HG02623 (cell line): ENCODE measurements around the gene CPSF6.
"Not testable (repeated sequence)": the region's sequence is repeated elsewhere in the genome, so short reads cannot be mapped to it uniquely, and the experiment has no call there.

ENCODE experiments used
- ATAC-seq: cut with Tn5 transposase; IDR thresholded peaks from one replicate; pipeline ENCODE4 v1.9.1; 2021; ENCODE audit warnings: moderate library complexity; ENCODE audit not compliant: unreplicated experiment

CPSF6 gene

DNA sequence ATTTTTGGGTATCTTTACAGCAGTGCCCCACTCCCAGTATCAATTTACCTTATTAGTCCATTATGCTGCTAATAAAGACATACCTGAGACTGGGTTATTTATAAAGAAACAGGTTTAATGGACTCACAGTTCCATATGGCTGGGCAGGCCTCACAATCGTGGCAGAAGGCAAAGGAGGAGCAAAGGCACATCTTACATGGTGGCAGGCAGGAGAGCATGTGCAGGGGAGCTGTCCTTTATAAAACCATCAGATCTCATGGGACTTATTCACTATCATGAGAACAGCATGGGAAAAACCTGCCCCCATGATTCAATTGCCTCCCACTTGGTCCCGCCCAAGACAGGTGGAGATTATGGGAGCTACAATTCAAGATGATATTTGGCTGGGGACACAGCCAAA lies 77.9 kb downstream of the CPSF6 start:
- ATAC-seq = not testable (repeated sequence)

- no peak for ATAC-seq
Measured at GRCh38 chr12:69318225-69318624, 78.9 kb downstream of the CPSF6 start.

- no peak for ATAC-seq
Measured at GRCh38 chr12:69321351-69321750, 82.0 kb downstream of the CPSF6 start.
